Suppressor macrophage treated with lipopolysaccharide for 1 hour (primary cell): ENCODE measurements around the gene ZNF831.

Experiments used
- DNase-seq, 3 donors: peaks; one replicate each; pipeline ENCODE4 v3.0.0-alpha.2; 2020 to 2022

ZNF831 gene

GRCh38 chr20:59217173-59217572 lies 53.6 kb downstream of the ZNF831 start:
- DNase-seq: no peak

DNA sequence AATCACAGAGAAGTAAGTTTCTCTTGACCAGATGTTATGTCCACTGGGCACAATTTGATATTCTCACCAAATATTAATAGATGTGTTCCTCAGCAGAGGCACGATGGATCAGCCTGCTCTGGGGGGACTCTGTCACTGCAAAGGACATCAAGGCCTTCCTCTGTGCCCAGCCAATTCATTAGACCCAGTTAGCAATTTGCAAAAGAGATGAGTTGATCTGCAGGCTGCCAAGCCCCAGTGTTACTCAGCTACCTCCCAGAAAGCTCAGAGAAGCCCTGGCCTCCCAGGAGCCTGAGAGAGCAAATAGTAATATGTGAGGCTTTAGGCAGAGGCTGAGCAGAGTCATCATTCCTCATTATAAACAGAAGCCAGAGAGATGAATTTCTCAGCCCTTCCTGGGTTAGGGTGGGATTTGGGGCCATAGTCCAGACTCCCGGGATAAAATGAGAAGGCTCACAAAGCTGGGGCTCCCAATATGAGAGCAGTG lies 54.2 kb downstream of the ZNF831 start:
- DNase-seq: no peak

- DNase-seq: no peak
These were observed 55.6 kb downstream of the ZNF831 start for GRCh38 chr20:59219211-59219610.

DNA sequence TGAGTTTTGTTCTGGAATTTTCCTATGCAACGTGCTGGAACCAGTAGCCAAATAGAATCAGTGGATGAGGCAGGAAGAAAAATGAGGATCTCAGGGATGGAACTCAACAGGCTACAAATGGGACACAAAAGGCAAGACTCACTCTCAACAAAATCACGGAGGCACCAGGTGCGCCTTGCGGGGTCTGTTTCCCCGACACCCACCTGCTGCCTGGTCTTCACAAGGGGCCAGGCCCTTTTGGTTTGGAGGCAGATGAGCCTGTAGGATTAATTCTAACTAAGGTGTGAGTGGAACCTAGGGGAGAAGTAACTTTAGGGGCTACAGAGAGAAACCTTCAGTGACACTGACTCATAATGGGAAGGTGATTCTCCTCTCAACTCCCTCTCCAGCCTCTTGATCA lies 56.5 kb downstream of the ZNF831 start:
- no peak for DNase-seq

- no peak for DNase-seq
These were observed 57.6 kb downstream of the ZNF831 start for GRCh38 chr20:59221049-59221706.

DNA sequence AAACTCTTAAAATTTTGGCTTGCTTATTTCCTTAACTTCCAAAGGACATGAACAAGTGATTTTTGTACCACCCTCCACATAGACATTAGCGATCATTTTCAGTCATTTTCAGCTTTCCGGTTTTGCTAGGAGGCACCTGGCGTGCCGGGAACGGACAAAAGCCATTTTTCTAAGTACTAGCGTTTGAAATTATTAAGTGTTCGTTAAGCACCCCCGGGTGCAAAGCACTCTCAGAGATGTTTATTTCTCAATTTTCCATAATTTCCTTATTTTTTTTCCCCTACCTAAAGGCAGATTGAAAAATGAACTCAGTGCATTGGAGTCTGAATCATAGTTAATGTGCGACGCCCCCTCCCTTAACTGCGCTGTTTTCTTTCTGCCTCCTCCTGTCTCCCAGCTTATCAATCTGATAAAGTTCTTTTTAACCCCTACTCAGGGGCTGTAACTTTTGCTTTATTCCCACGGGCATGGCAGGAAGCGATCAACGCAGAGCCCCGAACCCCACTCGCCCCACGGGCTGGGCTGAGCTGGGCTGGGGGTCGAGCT lies 58.2 kb downstream of the ZNF831 start:
- DNase-seq: no peak

GRCh38 chr20:59222253-59223181 lies 58.9 kb downstream of the ZNF831 start:
- peak; percentile 78 to 93 (median 83) for DNase-seq

DNA sequence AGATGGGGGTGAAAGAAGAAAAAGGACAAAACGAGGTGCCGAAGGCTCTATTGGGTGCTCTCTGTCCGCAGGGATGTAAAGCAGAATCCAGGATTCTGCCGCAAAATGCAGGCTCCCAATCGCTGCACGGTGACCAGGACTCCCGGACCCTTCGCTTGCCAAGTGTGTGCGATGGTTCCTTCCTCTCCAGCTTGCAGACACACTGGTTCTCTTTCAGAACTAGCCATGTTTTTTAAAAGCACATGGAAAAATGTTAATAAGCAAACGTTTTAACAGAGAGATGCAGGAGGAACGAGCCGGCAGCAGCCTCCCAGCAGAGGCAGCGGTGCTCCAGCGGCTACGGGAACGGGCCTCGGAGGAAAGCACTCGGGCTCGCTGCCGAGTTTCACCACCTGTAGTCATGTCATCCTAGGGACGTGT lies 59.6 kb downstream of the ZNF831 start:
- DNase-seq: peak in 1 of 3 donors; percentile 13

DNA sequence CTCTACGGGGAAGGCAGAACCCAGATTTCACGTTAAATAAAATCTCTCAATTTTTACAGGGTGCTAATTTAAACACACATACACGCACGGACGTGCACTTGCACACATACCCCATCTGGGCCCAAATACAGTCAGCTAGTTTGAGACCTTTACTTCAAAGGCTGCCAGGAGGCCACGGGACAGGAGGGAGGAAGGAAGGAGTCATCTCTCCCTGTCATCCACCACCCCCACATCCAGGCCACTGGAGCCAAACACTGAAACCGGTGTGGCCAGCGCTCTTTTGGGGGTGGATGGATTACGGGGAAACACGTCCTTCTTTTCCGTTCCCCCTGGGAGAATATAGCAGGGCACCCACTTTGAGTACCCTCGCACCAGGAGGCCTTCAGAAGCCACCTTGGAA lies 60.1 kb downstream of the ZNF831 start:
- DNase-seq: no peak

DNA sequence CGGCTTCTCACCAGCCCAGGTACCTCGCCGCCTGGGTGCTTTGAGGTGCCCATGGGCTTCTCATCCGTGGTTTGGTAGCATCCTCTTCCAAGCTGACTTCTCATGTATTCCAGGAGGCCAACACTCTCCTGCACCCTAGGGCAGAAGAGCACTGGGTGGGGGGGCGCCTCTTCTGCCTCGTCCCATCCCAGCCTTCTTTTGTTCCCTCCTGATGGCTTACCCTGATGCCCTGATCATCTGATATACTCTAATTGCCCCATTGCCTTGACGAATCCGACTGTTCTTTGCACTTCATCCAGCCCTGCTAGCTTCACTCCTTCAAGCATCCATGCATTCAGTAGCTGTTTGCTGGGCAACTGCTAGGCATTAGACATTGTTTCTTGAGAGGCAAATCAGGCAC lies 60.6 kb downstream of the ZNF831 start:
- DNase-seq: no peak

- no peak for DNase-seq
These were observed 66.8 kb downstream of the ZNF831 start for GRCh38 chr20:59230385-59230784.

- no peak for DNase-seq
These were observed 67.6 kb downstream of the ZNF831 start for GRCh38 chr20:59231124-59231804.

GRCh38 chr20:59232618-59233017 lies 69.0 kb downstream of the ZNF831 start:
- no peak for DNase-seq

DNA sequence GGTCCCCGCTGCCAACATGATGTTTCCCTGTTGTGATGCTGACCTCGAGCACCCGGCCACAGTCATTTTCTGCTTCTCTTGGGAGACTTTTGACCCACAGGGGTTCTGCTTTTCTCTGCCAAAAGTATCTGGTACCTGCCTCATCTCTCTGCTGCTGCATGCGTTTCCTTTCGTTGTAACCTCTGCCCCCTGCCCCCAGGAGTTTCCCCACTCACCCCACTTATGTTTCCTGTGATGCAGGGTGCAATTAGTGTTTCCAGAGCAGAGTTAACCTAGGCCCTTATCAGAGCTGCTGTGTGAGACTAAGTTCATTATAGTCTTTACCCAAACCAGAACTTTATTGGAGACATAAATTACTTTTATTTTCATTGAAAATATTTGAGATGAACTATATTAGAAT lies 71.6 kb downstream of the ZNF831 start:
- no peak for DNase-seq

GRCh38 chr20:59240006-59240405 lies 76.4 kb downstream of the ZNF831 start:
- DNase-seq: no peak

DNA sequence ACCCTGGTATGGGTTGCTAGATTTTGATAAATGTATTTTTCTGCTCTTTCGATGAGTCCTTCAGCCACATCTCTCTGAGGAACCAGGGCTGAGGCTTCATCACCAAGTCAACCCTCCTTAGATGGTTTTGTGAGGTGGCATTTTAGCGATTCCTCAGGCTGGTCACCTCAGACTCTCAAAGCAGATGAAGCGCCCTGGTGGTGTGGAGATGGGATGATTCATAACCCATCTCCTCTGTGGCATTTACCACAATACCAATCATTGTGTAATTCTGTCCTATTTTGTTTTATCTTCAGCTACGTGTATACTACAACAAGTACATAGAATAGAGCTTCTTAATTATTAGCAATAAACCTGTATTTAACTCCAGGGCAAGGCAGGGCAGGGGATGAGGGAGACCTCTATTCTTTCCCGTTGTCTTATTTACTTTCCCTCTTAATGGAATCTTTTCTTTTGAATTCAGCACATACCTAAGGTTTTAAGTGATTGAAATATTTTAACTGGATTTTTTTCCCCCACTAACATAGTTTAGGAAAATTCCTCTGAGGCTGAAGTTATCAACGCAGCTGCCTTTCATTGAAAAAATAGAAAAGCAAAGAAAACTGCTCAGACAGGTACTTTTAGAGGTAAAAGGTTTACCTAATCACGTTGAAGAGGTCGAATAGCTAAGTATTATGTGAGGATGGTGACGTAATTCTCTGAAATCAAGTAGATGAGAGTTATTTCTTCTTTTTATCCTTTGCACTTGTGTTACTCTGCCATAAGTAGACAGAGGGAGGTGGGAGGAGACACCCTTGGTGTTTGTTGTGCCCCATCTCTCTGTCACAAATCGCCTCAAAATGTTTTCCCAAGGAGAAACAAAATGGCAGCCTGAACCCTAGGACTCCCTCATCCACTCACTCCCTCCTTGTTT lies 79.3 kb downstream of the ZNF831 start:
- peak; percentile 14 to 33 (median 29) for DNase-seq

DNA sequence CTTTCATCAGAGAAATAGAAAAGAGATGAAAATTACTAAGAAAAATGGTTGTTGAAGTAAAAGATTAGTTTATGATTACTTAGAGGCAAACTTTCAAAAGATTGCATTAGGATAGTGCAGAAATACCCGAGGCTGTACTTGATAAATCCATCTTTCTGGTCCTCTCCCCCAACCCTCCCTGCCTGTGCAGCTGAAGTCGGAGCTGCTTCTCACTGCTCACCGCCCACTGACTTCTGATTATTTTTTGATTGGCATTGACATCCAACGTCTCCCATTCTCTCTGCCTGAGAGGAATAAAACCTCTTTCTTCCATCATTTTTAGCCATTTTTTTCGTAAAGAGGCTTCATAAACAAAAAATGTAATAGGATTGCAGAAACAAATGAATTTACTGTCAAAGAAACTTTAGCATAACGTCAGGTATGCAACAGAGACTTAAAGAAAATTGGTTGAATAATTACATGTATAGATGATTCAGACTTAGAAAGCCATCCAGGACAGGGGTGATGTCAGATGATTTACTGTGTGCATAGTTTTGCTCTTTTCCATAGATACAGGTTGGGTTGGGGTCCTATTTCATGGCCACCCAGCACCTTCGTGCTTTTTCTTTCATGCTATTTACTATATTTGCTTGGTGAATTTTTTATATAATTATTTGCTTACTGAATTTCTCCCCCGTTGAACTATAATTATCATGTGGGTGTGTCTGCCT lies 83.2 kb downstream of the ZNF831 start:
- no peak for DNase-seq

DNA sequence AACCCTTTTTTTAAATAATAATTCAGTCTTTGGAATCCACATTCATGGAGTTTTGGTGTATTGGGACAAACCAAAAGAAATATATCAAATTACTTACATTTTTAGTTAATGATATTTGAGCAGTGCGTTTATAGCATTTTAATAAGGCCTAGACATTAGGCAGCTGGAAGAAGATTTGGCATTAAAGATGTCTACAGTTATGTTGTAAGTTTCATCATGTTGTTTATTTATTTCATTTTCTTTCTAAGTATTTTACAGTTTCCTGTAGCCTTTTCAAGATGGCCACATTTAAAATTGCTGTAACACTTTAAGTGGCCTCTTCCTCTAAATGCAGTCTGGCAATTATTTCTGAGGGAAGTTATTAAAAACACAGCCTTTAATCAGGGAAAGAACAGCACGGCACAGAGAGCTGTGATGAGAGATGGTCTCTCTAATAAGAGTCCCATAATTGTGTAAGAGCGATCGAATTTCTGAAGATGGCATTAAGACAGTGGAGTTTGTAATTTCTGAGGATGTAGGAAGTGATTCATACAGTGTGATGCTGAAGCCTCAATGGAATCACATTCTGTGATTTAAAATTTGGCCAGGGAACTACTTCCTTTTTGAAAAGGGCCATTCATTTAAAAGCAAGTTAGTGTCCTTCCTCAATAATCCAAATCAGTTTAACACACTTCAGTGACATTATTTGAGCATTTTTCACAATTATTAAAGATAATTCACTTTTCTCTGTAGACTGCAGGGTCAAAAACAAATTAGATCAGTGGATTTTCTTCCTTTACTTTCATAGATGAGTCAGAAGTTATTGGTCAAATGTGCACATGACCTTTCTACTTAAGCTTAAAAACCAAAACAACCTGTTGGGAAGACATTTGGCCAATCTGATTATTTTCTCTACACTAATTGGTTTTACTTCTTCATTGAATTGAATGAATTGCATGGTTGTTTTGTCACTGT lies 84.4 kb downstream of the ZNF831 start:
- peak; percentile 14 to 66 (median 51) for DNase-seq

DNA sequence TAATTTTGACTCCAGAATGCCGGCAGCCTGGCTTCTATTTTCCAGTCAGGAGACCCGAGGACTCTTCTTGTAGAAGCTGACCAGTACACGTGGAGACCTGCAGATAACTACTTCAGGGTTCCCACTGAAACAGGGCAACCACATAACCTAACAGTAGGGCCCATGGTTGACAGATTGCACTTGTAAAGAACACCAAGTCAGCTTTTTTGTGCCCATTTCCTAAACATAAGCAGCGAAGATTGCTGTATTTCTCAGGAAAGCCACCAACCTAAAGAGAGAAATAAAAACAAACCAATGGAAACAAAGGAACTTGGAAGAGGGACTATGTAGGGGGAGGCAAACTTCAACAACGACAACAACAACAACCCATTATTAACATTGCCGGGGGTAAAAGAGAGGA lies 86.7 kb downstream of the ZNF831 start:
- DNase-seq: no peak

DNA sequence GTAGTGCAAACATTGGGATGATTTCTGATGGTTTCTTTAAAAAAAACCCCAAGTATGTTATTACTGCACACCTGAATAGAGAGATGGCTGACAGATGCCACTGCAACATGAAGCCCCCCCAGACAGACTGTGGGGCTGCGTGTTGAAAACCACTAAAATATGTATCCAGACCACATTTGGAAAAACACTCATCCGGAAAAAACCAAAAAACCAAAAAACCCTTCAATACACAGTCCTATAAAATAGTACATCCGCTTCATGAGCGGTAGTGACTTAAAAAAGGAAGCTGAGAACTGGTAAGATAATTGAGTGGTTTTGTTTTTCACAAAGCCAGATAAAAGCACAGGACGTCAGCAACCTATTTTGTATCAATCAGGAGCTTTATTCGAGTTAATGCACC lies 89.7 kb downstream of the ZNF831 start:
- DNase-seq: peak in 1 of 3 donors; percentile 14
